Measurements from ENCODE around the gene SYT6.

The SYT6 gene

DNA sequence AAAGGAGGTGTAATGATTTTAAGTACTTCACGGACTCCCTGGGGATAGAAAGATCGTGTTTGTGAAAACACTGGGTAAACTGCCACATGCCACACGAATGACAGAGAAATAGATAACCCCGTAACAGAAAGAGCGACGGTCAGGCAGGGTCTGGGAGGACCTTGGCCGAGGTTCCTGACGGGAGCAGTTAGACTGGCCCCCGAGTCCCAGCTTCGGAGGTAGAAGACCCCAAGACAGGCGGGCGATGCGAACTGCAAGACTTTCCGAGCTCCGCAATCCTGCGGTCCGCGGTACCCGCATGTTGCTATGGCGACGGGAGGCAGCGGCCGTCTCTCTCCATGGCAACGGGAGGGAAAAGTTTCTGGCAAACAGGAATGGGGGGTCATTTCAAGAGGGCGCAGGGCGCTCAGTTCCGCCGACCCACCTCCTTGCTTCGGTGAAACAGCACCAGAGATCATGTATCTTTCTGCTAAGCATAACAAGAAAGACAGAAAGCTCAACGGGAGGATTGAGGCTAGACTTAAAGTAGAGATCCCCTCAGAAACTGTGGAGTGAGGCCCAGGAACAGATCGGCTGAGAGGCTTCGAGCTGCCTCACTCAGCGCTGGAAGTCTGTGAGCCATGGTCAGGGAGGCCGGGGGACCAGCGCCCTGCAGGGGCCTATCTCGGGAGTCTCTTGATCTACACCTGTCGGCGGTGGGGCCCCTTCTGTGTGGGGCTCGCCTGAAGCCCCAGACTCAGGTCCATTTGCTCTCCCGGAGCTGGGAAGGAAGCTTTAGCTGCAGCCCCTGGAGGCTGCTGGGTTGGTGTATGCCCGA is 685 bp upstream of the SYT6 start:
- FAIRE-seq = no peak

DNA sequence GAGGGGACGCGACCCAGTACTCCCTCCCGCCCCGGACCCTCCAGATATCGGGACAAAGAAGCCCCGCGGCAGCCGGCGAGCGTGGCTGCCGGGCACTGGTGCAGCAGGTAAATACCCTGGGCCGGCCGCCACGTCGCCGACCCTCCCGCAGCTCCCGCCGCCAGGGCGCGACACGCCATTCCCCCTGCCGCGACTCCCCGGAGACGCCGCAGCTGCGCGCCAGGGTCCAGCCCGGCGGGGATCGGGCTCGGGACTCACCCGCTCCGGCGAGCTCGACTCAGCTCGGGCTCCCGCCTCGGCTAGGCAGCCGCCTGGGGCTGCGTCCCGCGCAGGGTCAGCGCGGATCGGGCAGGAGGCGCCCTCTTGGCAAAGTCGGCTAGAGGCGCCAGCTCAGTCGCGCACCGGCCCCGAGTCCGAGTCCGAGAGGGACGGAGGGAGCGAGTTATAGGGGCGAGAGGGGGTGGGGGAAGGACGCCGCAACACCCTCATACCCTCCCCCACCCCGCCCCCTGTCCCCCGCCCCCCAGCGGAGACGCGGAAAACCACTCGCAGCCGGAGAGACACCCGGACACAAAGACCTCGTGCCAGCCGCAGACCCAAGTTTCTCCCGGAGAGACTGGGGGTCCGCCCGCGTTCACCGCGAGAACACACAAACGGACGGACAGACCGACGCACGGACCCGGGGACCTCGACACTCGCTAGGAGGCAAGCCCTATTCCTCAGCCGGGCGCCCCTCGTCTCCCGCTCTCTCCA is 985 bp downstream of the SYT6 start:
- no peak for FAIRE-seq

DNA sequence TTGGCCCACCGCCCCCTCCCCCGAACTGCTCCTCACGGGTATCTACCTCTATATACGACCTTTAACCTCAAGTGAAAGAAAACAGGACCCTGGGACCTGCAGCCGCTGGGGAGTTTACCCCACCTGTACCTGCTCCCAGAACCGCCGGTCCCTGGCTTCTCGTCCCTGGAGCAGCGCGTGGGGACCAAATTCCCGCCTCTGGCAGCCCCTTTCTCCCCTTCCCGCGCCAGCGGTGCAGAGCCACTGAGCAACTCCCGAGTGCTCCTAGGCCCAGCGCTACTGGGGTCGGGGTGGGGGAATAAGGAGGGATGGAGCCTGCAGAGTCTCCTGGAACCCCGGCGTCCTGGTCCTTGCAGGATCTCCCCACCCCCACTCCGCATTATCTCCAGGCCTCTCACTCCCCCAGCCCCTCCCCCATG is 1.6 kb downstream of the SYT6 start:
- FAIRE-seq = no peak

DNA sequence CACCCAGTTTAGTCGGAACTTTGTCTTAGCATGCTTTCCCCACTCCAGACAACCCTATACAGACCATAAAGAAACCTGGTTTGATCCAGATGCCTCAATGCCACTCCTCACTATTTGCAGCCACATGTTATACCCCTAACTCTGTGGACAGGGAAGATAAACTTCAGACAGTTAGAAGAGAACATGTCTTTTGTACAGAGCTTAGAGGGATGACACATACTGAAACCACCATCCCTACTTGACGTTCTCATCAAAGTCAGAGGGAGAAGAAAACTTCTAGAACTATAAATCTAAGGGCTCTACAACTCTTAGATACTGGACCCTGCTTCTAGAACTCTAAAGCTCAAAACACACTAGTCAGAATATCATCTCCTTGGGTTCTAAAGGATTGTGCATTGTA is 3.7 kb downstream of the SYT6 start:
- no peak for FAIRE-seq

DNA sequence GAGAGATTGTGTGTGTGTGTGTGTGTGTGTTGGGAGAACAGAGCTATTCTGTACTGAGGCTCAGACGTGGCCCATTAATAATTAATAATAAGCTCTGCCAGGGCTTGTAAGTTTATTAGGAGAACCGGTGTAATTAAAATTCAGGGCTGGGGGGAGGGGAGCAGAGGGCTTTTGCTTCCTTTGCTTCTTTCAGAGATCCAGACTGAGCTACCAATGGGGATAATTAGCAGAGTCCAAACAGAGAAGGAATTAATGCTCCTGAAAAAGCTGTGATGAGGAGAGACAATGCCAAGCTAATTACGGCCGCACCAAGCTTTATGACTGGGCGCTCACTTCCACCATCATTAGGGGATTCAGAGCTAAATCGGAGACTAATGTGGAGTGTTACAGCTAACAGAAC is 4.5 kb downstream of the SYT6 start:
- FAIRE-seq = no peak

DNA sequence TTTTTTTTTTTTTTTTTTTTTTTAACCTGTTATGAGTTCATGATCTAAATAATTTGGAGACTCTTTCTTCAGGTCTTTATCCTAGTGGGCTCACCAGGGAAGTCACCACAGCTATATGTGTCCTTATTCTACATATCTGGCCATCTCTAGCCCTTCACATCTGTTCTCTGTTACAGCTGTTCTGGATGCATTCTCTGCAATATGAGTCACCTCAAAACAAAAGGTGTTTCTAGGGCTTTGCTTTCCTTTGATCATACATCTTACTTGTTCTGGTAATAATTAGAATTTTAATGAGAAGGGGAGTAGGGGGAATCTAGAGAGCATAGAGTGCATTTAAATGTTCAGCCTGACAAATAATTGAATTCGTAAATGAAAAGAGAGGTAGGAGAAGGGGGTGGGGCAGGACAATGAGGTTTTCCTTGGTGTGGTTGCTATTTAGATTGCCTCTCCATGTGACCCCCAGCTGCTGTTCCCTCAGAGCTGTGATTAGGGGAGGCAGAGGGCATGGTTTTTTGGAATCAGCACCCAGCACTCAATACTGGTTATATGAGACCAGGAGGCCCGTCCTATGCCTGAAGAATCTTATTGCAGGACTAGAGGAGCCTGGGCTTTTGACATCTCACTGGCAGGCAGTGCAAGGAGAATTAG is 8.0 kb downstream of the SYT6 start:
- no peak for FAIRE-seq

DNA sequence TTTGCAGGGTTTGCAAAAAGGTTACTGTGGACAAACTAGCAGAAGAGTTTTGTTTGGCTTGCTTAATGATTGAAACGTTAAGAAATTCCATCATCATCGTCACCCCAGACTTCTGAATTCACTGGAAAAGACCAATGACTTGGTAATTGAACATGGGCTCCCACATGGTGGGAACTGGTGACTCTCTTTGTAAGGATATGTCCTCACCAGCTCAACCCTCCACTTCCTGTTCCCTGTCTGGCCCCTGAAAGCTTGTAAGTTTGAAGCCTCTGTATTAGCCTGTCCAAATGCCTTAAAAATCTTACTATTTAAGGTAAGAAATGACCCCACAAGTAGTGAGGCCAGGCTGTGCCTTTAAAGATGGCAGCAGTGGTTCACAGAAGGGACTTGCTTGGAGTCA is 9.7 kb downstream of the SYT6 start:
- no peak for FAIRE-seq

DNA sequence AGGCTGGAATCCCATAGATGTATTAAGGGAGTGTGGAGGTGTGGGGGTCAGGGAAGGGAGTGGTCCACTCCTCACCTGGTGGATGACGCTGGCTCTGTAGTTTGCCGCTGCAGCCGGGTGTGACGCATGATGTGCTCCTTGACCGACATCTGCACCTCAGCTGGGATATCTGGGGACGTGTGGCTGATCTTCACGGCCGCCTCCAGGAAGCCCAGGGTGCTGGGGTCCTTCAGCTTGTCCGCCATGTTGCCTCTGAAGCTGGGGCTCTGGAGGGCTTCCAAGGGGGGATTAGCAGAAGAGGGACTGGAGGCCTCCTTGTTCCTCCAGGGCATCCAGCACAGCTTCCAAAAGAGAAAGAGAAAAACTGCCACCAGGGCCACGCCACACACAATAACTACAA is 14.1 kb downstream of the SYT6 start:
- FAIRE-seq = no peak

DNA sequence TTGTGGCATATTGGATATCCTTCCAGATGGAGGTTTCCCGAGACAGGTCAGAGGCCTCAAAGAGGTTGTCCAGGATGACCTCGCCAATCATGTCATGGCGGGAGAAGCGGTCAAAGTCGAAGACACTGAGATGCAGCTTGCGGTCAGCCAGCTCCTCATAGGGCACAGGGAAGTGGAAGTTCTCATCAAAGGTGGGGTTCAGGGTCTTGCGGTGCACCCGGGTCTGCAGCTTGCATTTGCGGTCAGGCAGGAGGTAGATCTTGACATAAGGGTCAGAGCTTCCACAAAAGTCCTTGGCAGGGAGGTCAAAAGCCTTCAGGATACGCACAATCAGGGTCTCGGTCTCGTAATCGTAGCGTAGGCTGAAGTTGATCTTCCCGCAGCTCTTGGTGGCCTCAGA is 16.2 kb downstream of the SYT6 start:
- FAIRE-seq = no peak

DNA sequence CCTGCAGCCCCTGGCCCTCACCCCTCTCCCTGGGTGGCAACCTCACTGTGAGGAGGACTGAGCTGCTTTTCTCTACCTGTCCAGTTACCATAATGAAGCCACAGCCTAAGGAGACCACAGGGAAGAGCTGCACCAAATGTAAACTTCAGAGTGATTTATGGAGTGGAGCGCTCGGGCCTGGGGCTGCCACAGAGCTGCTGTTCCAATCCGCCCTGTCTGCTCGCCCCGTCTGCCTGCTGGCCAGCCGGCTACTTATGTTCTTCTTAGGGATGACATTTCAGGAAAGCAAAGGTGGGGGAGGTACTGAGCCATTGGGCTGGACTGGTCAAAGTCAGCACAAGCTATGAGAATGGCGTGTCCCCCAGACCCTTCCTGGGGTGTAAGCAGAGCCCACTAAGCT is 17.9 kb downstream of the SYT6 start:
- no peak for FAIRE-seq

DNA sequence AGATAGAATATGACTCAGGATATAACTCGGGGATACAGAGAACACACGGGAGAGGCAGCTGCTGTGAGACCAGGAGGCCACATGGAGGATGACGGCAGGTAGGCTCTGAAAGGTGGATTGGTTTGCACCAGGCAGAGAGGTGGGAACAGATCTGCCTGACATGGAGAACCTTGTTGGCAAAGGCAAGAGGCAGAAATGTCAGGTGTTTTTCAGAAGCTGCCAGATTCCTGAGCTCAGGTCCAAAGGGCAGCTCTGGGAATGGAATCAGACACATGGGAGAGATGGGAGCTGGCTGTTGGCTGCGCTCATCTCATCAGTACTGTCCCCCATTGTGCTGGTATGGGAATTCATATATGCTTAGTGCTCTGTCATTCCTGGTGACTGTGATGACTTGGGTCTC is 19.2 kb downstream of the SYT6 start:
- FAIRE-seq = no peak

DNA sequence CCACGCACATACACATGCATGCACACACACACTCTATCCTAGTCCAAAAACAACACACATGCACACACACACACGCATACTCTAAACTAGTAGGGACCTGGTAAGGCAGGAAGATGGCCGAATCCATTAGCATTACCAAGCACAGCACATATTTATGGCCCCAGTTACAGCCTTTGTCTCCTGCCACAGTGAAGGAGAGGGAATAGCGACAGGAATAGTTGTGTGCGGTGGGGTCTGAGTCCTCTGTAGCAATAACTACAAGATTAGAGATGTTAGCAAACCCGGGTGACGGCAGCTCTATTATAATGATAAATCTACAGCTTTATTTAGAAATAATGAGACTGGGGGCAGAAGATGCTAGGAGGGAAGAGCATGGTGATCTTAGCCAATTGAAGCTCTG is 20.5 kb downstream of the SYT6 start:
- FAIRE-seq = no peak

DNA sequence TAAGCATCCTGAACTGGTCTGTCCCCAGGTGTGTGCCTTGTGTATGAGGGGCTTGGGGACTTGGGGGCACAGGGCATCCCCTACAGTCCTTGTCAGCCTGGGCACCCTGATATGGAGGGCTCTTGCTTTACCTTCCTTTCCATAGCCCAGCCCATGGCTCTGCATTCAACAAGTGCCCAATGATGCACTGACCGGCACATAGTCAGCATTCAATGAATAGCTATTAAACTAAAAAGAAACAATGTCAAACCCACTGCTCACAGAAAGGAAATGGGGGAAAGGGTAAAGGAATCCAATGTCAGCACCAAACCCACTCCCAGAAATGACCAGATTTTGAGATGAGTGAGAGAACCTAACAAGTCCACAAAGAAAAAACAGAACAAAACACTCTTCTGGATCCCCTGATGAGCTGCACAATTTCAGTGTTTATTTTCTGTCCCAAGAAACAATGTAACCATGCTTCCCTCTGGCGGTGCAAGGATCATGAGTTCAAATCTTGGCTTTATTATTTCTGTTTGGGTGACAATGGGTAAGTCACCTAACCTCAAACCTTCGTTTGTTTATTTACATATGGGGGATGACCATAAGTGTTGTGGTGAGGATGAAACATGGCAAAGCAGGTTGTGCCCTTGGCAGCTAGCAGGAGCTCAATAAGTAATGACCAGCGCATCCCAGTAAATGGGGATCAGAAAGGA is 22.0 kb downstream of the SYT6 start:
- FAIRE-seq = no peak

DNA sequence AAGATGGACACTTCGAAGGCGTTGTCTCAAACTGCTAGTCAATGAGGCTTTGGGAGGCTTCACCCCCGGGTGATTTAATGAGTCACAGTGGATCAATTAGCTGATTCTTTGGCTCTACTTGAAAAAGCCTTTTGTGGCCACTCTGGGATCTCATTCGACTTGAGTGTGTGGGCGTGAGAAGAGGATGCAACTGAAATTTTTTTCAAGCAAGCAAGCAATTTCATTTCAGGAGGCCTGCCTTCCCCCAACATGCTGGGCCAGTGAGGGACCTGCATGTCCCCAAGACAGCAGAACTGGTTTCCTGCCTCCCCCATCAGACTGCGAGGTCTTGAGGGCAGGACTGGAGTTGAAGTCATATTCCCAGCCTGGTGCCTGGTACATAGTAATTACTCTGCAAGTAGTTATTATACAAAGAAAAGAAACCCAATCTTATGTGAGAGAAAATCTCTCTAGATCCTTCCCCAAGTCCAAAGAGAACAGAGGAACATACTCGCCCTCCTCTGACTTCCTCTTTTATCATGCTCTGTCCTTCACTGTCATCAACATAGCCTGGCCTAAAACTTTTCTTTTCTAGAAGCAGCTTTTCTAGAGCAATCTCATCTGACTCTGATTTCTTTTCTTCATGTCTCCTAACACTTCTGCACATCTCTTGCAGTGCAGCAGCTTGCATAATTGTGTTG is 22.7 kb downstream of the SYT6 start:
- FAIRE-seq = no peak

DNA sequence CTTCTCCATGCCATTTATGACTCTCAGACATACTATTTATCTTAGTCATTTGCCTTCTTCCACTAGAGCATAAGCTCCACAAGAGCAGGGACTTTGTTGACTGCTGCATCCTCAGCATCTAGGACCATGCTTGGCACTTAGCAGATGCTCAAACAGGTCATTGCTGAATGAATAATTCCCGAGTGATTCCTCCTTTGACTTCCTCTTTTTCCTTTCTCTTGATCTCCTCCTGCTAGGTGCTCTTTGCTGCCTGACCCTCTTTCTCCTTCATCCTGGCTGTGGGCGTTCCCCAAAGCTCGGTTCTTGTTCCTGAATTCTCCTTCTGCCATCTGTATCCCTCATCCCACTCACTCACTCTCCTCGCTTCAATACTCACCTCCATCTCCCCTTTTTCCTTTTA is 23.5 kb downstream of the SYT6 start:
- no peak for FAIRE-seq

DNA sequence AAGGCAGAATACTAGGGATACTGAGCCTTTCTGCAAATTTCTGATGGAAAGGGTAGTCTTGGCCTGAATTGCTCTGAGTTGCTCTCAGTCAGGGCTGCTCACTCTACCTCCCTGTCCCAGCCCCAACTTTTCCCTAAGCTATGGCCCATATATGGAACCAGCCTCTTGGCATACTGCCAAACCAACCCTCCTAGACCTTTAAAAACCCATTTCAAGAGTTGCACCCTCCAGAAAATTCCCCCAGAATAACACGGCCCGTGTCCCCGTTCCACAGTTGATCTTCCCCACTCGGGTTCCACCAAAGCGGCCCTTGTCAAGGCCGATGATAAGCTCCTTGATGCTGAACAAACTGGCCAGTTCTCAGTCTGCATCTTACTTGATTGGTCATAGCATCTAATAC is 25.4 kb downstream of the SYT6 start:
- FAIRE-seq = no peak

DNA sequence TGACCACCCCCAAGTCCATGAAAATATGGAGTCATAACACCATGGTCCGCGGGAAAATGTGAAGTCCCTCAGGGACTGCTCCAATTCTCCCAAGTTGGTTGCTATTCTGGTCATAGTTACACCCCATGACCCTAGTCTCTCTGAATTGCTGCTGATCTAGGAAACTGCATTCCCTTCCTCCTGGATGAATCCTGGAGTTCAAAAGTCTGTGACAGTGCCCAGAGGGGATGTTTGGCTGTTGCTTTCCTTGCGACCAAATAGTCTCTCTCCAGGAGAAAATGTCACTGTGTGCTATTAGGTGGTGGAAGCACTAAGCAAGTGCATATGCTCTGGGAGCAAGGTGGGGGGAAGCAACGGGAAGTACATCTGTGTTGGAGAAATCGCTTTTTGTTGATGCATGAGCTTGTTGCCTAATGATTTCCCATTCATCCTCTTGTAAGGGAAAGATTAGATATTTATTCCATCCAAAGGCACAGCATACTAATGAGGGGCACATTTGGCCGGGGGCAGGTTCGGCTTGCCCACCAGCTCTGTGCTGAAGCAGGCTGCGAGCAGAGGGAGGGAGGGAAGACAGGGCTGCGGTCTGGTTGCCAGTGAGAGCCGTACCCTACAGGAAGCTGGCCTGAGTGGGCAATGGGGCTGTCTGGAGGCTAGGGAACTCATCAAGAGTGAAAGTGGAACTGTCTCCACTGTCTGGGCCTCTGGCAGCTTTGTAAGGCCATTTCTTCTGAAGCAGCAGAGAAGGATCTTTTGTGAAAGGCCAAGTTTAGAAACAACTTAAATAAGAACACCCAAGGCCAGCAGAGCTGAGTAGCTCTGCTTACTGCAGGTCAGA is 27.2 kb downstream of the SYT6 start:
- no peak for FAIRE-seq

DNA sequence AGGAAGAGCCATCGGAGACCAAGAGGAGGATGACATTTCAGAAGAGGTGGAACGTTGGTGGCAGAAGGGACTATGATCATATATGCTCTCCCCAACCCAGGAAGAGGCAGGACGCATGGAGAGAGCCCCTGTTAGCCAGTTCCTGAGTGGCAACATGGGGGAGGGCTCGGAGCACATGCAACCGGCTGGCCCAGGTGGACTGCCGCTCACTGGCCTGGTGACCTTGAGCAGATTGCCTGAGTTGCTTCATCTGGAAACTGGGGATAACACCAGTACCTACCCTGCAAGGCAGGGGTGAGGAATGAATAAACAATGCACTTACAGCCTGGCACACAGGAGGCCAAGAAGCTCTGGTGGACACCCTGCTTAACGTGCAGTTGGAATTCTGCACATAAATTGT is 29.0 kb downstream of the SYT6 start:
- no peak for FAIRE-seq

DNA sequence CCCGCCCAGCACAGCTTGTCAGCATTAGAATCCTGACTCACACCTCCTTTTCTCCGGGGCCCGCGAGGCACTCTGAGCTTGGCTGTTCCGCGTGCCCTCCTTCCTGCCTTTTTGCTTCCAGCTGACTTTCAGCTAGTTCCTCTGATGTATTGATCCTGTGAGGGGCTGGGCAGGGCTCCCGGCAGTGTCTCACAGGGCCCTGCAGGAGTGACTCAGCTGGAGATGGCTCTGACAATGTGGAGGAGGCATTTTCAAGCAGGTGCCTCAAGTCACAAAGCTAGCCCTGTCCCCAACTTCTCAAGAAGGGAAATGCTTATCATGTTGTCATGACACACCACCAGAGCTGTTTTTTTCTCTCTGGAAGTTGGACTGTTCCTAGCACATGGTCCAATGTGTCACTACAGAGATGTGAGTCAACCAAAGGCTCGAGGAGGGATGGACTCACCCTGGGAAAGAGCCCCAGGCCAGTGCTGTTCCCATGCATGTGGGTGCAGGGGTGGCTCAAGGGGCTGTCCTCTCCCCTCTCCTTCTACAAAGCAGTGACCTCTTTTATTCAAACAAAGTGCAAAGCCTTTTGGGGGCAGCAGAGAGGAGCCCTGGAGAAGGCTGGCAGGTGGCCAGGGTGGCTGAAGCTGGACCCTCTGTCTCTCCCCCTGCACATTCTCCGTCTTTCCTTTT is 30.6 kb downstream of the SYT6 start:
- no peak for FAIRE-seq

DNA sequence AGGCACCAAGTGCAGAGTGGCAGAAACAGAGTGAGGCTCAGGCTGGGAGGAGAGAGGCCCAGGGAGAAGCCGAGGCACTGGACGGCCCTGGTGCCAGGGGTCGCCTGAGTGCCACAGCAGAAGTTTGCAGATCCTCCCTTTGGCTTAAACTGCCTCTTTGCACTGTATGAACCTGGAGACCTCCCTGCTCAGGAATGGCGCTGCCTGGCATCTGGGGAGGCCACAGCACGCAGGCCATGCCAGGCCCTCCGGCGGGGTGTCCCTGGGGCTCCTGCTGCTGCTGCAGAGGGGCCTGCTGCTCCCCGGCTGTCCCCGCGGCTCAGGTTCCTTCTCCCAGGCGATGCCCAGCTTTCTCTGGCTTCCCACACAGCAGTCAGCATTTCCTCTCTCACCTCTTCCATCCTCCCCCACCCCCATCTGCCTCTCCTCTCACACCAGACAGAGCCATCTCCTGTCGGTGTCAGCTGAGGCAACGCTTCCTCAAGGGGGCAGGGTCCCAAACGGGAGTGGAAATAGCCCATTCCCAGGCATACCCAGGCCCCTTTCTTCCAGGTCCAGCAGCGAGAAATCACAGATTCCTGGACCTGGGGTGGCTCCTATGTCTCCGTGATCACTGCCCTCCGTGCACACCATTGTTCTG is 35.2 kb downstream of the SYT6 start:
- no peak for FAIRE-seq

DNA sequence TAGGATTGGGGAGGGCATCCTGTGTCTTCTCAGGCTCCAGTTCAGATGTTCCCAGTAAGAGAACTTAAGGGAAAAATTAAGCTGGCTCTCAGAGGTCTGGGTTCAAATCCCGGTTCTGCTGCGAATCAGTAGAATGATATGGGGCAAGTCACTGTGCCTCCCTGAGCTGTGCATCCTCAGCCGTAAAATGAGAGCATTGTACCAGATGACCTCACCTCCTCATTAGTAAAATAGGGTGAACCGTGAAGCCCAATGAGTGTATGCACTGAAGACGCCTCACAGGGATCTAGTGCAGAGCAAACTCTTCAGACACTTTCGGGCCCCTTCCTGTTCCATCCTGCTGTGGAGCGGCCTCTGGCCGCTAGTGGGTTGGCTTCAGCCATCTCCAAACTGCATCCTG is 36.0 kb downstream of the SYT6 start:
- FAIRE-seq = no peak

All from endometrium (tissue), 2 donors.